ENCODE data around the gene PTGR1.

- no peak for TF ChIP-seq EZH2 (IDR thresholded peaks at IDR 0.05; ENCODE audit: insufficient read depth, poor library complexity, severe bottlenecking)
- TF ChIP-seq EZH2phosphoT487 (IDR thresholded peaks at IDR 0.05; ENCODE audit: insufficient read depth, low read depth): no peak
Measured at GRCh38 chr9:111610845-111611244, 11.4 kb upstream of the PTGR1 start.
